Measurements from ENCODE around the gene GMDS. TPM values are rescaled to one million over a fixed set of nuclear protein-coding genes. Genes with fewer than 3 reads are reported as not detected.

Gene GMDS
- total and polyA plus RNA-seq, 2 donors (not counting 3 experiments of a cell fraction or from before 2014, with no cell fraction given), result 9.8 to 23.5 TPM

DNA sequence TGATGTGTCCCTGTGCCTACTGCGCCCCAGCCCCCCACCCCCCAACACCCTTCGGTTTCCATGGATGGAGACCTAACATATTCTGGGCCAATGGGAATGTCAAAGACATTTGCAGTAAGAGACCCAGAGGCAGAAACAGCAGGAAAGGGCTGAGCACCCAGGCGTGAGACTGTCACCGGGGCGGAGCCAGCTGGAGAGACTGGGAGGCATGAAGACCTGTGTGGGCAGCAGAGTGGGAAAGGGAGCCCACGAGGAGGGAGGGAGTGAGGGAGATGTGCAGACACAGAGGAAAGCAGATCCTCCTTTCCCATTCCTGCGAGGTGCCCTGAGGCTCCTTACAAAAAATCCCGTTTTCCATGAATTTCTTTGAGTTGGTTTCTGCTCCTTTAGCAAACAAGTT lies 485.5 kb downstream of the GMDS start:
- no peaks in the 10 kb centered on the region for H3K27me3 ChIP-seq (ENCODE audit: control insufficient read depth in 2 of 2, insufficient read depth in 2 of 2, low read length in 2 of 2)
- H3K9ac ChIP-seq (replicated peaks; ENCODE audit: extremely low read depth, insufficient read depth, low read length), result no peak overlapping the region
- TF ChIP-seq, protein P1, sequence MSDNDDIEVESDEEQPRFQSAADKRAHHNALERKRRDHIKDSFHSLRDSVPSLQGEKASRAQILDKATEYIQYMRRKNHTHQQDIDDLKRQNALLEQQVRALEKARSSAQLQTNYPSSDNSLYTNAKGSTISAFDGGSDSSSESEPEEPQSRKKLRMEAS (IDR thresholded peaks at IDR 0.05; ENCODE audit: insufficient read depth, insufficient read length), result no peak
- no peak for TF ChIP-seq JUN (IDR thresholded peaks at IDR 0.05; ENCODE audit: borderline replicate concordance, insufficient read depth, insufficient read length, low read depth)
- no peak for TF ChIP-seq FOS (IDR thresholded peaks at IDR 0.05; ENCODE audit: borderline replicate concordance, insufficient read depth, low read length)
- no peak for TF ChIP-seq POLR2A (IDR thresholded peaks at IDR 0.05; ENCODE audit: low read depth, low read length)
- TF ChIP-seq GATA2 (IDR thresholded peaks at IDR 0.05; ENCODE audit: insufficient read depth, insufficient read length, low read depth, low read length), result no peak
- no peak for TF ChIP-seq EZH2 (IDR thresholded peaks at IDR 0.05; ENCODE audit: borderline replicate concordance, low read depth, low read length, severe bottlenecking)
- TF ChIP-seq, protein P2, sequence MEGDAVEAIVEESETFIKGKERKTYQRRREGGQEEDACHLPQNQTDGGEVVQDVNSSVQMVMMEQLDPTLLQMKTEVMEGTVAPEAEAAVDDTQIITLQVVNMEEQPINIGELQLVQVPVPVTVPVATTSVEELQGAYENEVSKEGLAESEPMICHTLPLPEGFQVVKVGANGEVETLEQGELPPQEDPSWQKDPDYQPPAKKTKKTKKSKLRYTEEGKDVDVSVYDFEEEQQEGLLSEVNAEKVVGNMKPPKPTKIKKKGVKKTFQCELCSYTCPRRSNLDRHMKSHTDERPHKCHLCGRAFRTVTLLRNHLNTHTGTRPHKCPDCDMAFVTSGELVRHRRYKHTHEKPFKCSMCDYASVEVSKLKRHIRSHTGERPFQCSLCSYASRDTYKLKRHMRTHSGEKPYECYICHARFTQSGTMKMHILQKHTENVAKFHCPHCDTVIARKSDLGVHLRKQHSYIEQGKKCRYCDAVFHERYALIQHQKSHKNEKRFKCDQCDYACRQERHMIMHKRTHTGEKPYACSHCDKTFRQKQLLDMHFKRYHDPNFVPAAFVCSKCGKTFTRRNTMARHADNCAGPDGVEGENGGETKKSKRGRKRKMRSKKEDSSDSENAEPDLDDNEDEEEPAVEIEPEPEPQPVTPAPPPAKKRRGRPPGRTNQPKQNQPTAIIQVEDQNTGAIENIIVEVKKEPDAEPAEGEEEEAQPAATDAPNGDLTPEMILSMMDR (IDR thresholded peaks at IDR 0.05; ENCODE audit: extremely low read depth in 1 of 2, insufficient read depth in 1 of 2, low read depth in 1 of 2, low read length in 2 of 2), result no peak
- TF ChIP-seq MYC (IDR thresholded peaks at IDR 0.05; ENCODE audit: low read depth, low read length), result no peak
- TF ChIP-seq POLR2AphosphoS5 (IDR thresholded peaks at IDR 0.05; ENCODE audit: insufficient read depth, low read depth, low read length), result no peak
- H3K27ac ChIP-seq (ENCODE audit: insufficient read depth, low read depth, low read length), result no peak overlapping the region
- H3K4me1 ChIP-seq (ENCODE audit: control insufficient read depth, extremely low read depth, insufficient read depth, low read length), result no peaks in the 10 kb centered on the region
- no peak overlapping the region for H2AFZ ChIP-seq (ENCODE audit: low read depth, low read length)
- H4K20me1 ChIP-seq (replicated peaks; ENCODE audit: control insufficient read depth, extremely low read depth, insufficient read depth, low read length), result no peaks in the 10 kb centered on the region
- CTCF ChIA-PET, result interaction anchor here (0.6 kb wide), 1 partner anchor 240 kb away, joined by 3 read pairs; no protein-coding TSS in a partner anchor
- H3K36me3 ChIP-seq (ENCODE audit: control insufficient read depth in 2 of 2, extremely low read depth in 1 of 2, insufficient read depth in 2 of 2, low read length in 2 of 2), result no peaks in the 10 kb centered on the region
- H3K4me2 ChIP-seq (ENCODE audit: insufficient read depth, low read length), result no peak overlapping the region
- H3K9me3 ChIP-seq (replicated peaks; ENCODE audit: control insufficient read depth, insufficient read depth, low read length), result no peaks in the 10 kb centered on the region
- BruUV-seq (replicated peaks), result no TSS peak
- no peaks in the 10 kb centered on the region for H3K79me2 ChIP-seq (ENCODE audit: control insufficient read depth, insufficient read depth, low read length)
- dilution Hi-C loops (cut with MboI; ENCODE audit: extremely low pct_ligation_motif_present, low sequenced_read_pairs) (no loop called here), intact Hi-C loops (cut with micrococcal nuclease) (no loop called here)
- POLR2A ChIA-PET, result no interaction called here
- no peaks in the 10 kb centered on the region for H3K9me1 ChIP-seq (replicated peaks; ENCODE audit: control insufficient read depth, extremely low read depth, insufficient read depth, low read length)
- DNase-seq (ENCODE audit: low read depth, low spot score), result no peak
- FAIRE-seq, result no peak
- H3K4me3 ChIP-seq (replicated peaks in 1 of 3; ENCODE audit: insufficient read depth in 1 of 3, low read depth in 1 of 3, low read length in 3 of 3), result no peak overlapping the region

All from endothelial cell of umbilical vein (primary cell).